CD4-positive, alpha-beta memory T cell (primary cell): ENCODE measurements around the gene SP8. TPM values are rescaled to one million over a fixed set of nuclear protein-coding genes. Genes with fewer than 3 reads are reported as not detected.

ENCODE experiments used
- CTCF ChIA-PET: fragments of 350-600 bp; sonication (Branson Sonifier 250); formaldehyde crosslinking; loops from one replicate; lab custom pipeline; 2021; ENCODE audit warnings: inconsistent platforms; ENCODE audit not compliant: partially characterized antibody; lab: Charles Lee
- POLR2A ChIA-PET: fragments of 350-600 bp; sonication (Branson Sonifier 250); formaldehyde crosslinking; loops from one replicate; lab custom pipeline; 2021; ENCODE audit not compliant: partially characterized antibody; lab: Charles Lee
- DNase-seq, 5 donors: peaks; one replicate each; pipeline versions ENCODE4 v3.0.0 to v3.0.0-alpha.2; 2020 to 2022; ENCODE audit warnings: mixed read lengths in 1 of 5
- H3K27ac ChIP-seq: one replicate; pipeline ENCODE4 v1.7.0; 2013; ENCODE audit warnings: low read depth, low read length
- H3K27me3 ChIP-seq: 2 replicates; pipeline ENCODE4 v1.7.0; 2013; ENCODE audit warnings: mild to moderate bottlenecking, low read length, moderate library complexity; ENCODE audit not compliant: insufficient read depth
- H3K36me3 ChIP-seq: 2 replicates; pipeline ENCODE4 v1.7.0; 2013; ENCODE audit warnings: mild to moderate bottlenecking, low read length, moderate library complexity; ENCODE audit not compliant: insufficient read depth
- H3K4me1 ChIP-seq: 2 replicates; pipeline ENCODE4 v1.7.0; 2013; ENCODE audit warnings: mild to moderate bottlenecking, low read length, moderate library complexity; ENCODE audit not compliant: insufficient read depth
- H3K4me3 ChIP-seq, 2 donors: one replicate each; pipeline ENCODE4 v1.7.0; 2013; ENCODE audit warnings: low read length in 2 of 2, mild to moderate bottlenecking in 1 of 2
- H3K9me3 ChIP-seq, 2 donors: one replicate each; pipeline ENCODE4 v1.7.0; 2013; ENCODE audit warnings: low read length in 2 of 2, control low read depth in 1 of 2; ENCODE audit not compliant: control insufficient read depth in 1 of 2
- H3K27ac Mint-ChIP-seq, 7 donors: one replicate each; pipeline ENCODE4 v1.8.0; 2020 to 2021; ENCODE audit warnings: mixed read lengths in 7 of 7, mild to moderate bottlenecking in 6 of 7, inconsistent platforms in 3 of 7, moderate library complexity in 3 of 7
- H3K27me3 Mint-ChIP-seq, 2 donors: one replicate each; pipeline ENCODE4 v1.8.0; 2020 to 2021; ENCODE audit warnings: mixed read lengths in 2 of 2
- H3K36me3 Mint-ChIP-seq, 2 donors: one replicate each; pipeline ENCODE4 v1.8.0; 2020 to 2021; ENCODE audit warnings: mixed read lengths in 2 of 2, inconsistent platforms in 1 of 2, mild to moderate bottlenecking in 1 of 2
- H3K4me1 Mint-ChIP-seq, 4 donors: one replicate each; pipeline ENCODE4 v1.8.0; 2020 to 2021; ENCODE audit warnings: mixed read lengths in 4 of 4, mild to moderate bottlenecking in 1 of 4
- H3K4me3 Mint-ChIP-seq, 8 donors: one replicate each; pipeline ENCODE4 v1.8.0; 2020 to 2021; ENCODE audit warnings: mixed read lengths in 8 of 8, mild to moderate bottlenecking in 7 of 8, moderate library complexity in 6 of 8, inconsistent platforms in 3 of 8
- H3K9me3 Mint-ChIP-seq, 8 donors: one replicate each; pipeline ENCODE4 v1.8.0; 2020 to 2021; ENCODE audit warnings: mixed read lengths in 8 of 8, mild to moderate bottlenecking in 5 of 8, inconsistent platforms in 3 of 8, moderate library complexity in 1 of 8
- intact Hi-C: fragments of 100-400 bp; cut with micrococcal nuclease; formaldehyde crosslinking; loops from one replicate; pipeline ENCODE4 v1.15.1; 2023
- polyA plus RNA-seq, 2 donors: library from polyadenylated mRNA; unstranded; fragments of 300-500 nt; fragmentation: Illumina TruSeq; gene quantifications; one replicate each; pipeline ENCODE4 v1.2.3, GENCODE V29; 2021
- total RNA-seq, 2 experiments: library from RNA; stranded (reverse); gene quantifications; one replicate each; pipeline ENCODE4 v1.2.3, GENCODE V29; 2021

Gene SP8
- total and polyA plus RNA-seq, 4 experiments from 2014 or later, result not detected

- H3K4me3 ChIP-seq, result no peak overlapping the region
- ChIA-PET POLR2A (no interaction called here), CTCF (no interaction called here)
- H3K36me3 ChIP-seq, result no peaks in the 10 kb centered on the region
- H3K27me3 Mint-ChIP-seq, result peaks cover 50 to 61% of the 10 kb centered on the region in 2 donors
- intact Hi-C loops, result no loop called here
- H3K9me3 Mint-ChIP-seq, result peaks cover 4 to 63% (median 48%) of the 10 kb centered on the region in 8 donors
- H3K4me1 Mint-ChIP-seq, result peaks cover 11 to 32% (median 19%) of the 10 kb centered on the region in 4 donors
- no peaks in the 10 kb centered on the region for H3K9me3 ChIP-seq
- H3K27me3 ChIP-seq, result peaks cover 58% of the 10 kb centered on the region
- no peak overlapping the region for H3K27ac ChIP-seq
- peak overlapping the region in 5 of 8 donors; percentile 43 to 80 (median 76) for H3K4me3 Mint-ChIP-seq
- peak overlapping the region in 2 of 7 donors; percentile 76 to 91 for H3K27ac Mint-ChIP-seq
- peaks cover 7 to 8% of the 10 kb centered on the region in 2 donors for H3K36me3 Mint-ChIP-seq
- no peak for DNase-seq
- H3K4me1 ChIP-seq, result peaks cover 19% of the 10 kb centered on the region
These were observed 1.2 kb upstream of the SP8 start for GRCh38 chr7:20787660-20788419.

GRCh38 chr7:20786421-20786778, 286 bp downstream of the SP8 start:
- Histone ChIP-seq H3K36me3 (no peaks in the 10 kb centered on the region), H3K27me3 (peaks cover 47% of the 10 kb centered on the region), H3K4me3 (peak overlapping the region in 1 of 2 donors; percentile 7), H3K27ac (no peak overlapping the region), H3K4me1 (peaks cover 19% of the 10 kb centered on the region), H3K9me3 (no peaks in the 10 kb centered on the region)
- no peak for DNase-seq
- Mint-ChIP-seq H3K27me3 (peaks cover 48 to 63% of the 10 kb centered on the region in 2 donors), H3K4me1 (peaks cover 11 to 28% (median 18%) of the 10 kb centered on the region in 4 donors), H3K36me3 (peaks cover 4 to 5% of the 10 kb centered on the region in 2 donors), H3K27ac (peak overlapping the region in 1 of 7 donors; percentile 75), H3K4me3 (peak overlapping the region; percentile 26 to 81 (median 70)), H3K9me3 (peaks cover 0 to 69% (median 41%) of the 10 kb centered on the region in 8 donors)
- intact Hi-C loops, result no loop called here
- CTCF ChIA-PET, result no interaction called here
- POLR2A ChIA-PET, result no interaction called here

DNA sequence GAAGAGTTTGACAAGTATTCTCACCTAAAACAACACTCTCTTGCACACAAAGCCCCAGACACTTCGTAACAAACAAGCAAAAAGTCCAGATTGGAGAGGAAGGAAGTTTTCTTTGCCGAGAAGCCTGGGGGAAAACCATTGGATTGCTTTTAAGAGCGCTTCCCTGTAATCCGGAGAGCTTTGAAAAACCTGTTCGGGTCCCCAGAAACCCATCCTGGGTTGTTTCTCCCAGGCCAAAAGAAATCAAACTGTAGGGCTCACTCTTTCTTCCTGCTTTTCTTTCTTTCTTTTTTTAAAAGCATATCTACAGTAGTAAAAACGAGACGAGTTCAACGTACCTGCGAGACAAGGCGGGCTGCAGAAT, 655 bp downstream of the SP8 start:
- intact Hi-C loops, result no loop called here
- POLR2A ChIA-PET, result no interaction called here

GRCh38 chr7:20785157-20786048, 1.3 kb downstream of the SP8 start:
- H3K4me1 ChIP-seq, result peaks cover 19% of the 10 kb centered on the region
- CTCF ChIA-PET, result no interaction called here
- peaks cover 4 to 5% of the 10 kb centered on the region in 2 donors for H3K36me3 Mint-ChIP-seq
- POLR2A ChIA-PET, result no interaction called here
- no peaks in the 10 kb centered on the region for H3K9me3 ChIP-seq
- intact Hi-C loops, result no loop called here
- peaks cover 46 to 61% of the 10 kb centered on the region in 2 donors for H3K27me3 Mint-ChIP-seq
- peaks cover 38% of the 10 kb centered on the region for H3K27me3 ChIP-seq
- H3K9me3 Mint-ChIP-seq, result peaks cover 0 to 66% (median 37%) of the 10 kb centered on the region in 8 donors
- DNase-seq, result no peak
- no peak overlapping the region for H3K27ac ChIP-seq
- H3K36me3 ChIP-seq, result no peaks in the 10 kb centered on the region
- H3K4me3 ChIP-seq, result peak overlapping the region in 1 of 2 donors; percentile 17
- H3K4me3 Mint-ChIP-seq, result peak overlapping the region; percentile 57 to 81 (median 70)
- peak overlapping the region in 2 of 7 donors; percentile 65 to 75 for H3K27ac Mint-ChIP-seq
- H3K4me1 Mint-ChIP-seq, result peaks cover 11 to 28% (median 18%) of the 10 kb centered on the region in 4 donors

More for the DNA sequence above, 655 bp downstream of the SP8 start:
- Mint-ChIP-seq H3K27ac (peak overlapping the region in 2 of 7 donors; percentile 65 to 75), H3K4me3 (peak overlapping the region; percentile 57 to 81 (median 70)), H3K36me3 (peaks cover 4 to 5% of the 10 kb centered on the region in 2 donors), H3K27me3 (peaks cover 45 to 59% of the 10 kb centered on the region in 2 donors), H3K9me3 (peaks cover 0 to 67% (median 38%) of the 10 kb centered on the region in 8 donors), H3K4me1 (peaks cover 11 to 28% (median 18%) of the 10 kb centered on the region in 4 donors)
- peaks cover 43% of the 10 kb centered on the region for H3K27me3 ChIP-seq
- DNase-seq, result no peak
- no peak overlapping the region for H3K27ac ChIP-seq
- H3K36me3 ChIP-seq, result no peaks in the 10 kb centered on the region
- peaks cover 19% of the 10 kb centered on the region for H3K4me1 ChIP-seq
- H3K9me3 ChIP-seq, result no peaks in the 10 kb centered on the region
- CTCF ChIA-PET, result no interaction called here
- H3K4me3 ChIP-seq, result no peak overlapping the region

GRCh38 chr7:20784388-20785156, 2.1 kb downstream of the SP8 start:
- Mint-ChIP-seq H3K4me3 (no peak overlapping the region), H3K27me3 (peaks cover 47 to 61% of the 10 kb centered on the region in 2 donors), H3K4me1 (peaks cover 11 to 28% (median 18%) of the 10 kb centered on the region in 4 donors), H3K9me3 (peaks cover 0 to 62% (median 33%) of the 10 kb centered on the region in 8 donors), H3K36me3 (peaks cover 4 to 5% of the 10 kb centered on the region in 2 donors), H3K27ac (peak overlapping the region in 1 of 7 donors; percentile 77)
- H3K27ac ChIP-seq, result no peak overlapping the region
- peaks cover 30% of the 10 kb centered on the region for H3K27me3 ChIP-seq
- no peak overlapping the region for H3K4me3 ChIP-seq
- H3K4me1 ChIP-seq, result peaks cover 19% of the 10 kb centered on the region
- H3K9me3 ChIP-seq, result no peaks in the 10 kb centered on the region
- no peaks in the 10 kb centered on the region for H3K36me3 ChIP-seq
- ChIA-PET POLR2A (no interaction called here), CTCF (no interaction called here)
- no peak for DNase-seq
- intact Hi-C loops, result no loop called here

- DNase-seq, result no peak
- Mint-ChIP-seq H3K9me3 (peaks cover 0 to 60% (median 35%) of the 10 kb centered on the region in 8 donors), H3K27me3 (peaks cover 53 to 65% of the 10 kb centered on the region in 2 donors), H3K27ac (peak overlapping the region in 4 of 7 donors; percentile 19 to 77 (median 70)), H3K4me1 (peaks cover 11 to 28% (median 18%) of the 10 kb centered on the region in 4 donors), H3K4me3 (peak overlapping the region in 7 of 8 donors; percentile 60 to 84 (median 74)), H3K36me3 (peaks cover 4 to 5% of the 10 kb centered on the region in 2 donors)
- no peak overlapping the region for H3K4me3 ChIP-seq
- H3K4me1 ChIP-seq, result peaks cover 19% of the 10 kb centered on the region
- H3K27ac ChIP-seq, result no peak overlapping the region
- H3K36me3 ChIP-seq, result no peaks in the 10 kb centered on the region
- intact Hi-C loops, result no loop called here
- no peaks in the 10 kb centered on the region for H3K9me3 ChIP-seq
- H3K27me3 ChIP-seq, result peaks cover 35% of the 10 kb centered on the region
- ChIA-PET CTCF (no interaction called here), POLR2A (no interaction called here)
These were observed 2.8 kb downstream of the SP8 start for GRCh38 chr7:20783700-20784387.
